DOHH2 (cell line): Measurements from ENCODE around the gene CA14.

Source experiments
- H3F3A ChIP-seq: fragments of 200-600 bp; sonication (generic), shearing (Covaris generic); 2 replicates; pipeline ENCODE4 v1.6.0; 2016; ENCODE audit warnings: antibody characterized with exemption, mild to moderate bottlenecking; ENCODE audit not compliant: control insufficient read depth, insufficient read depth
- H3K27ac ChIP-seq: fragments of 200-600 bp; sonication (generic); 2 replicates; pipeline ENCODE4 v1.5.1; 2014; ENCODE audit warnings: low read depth, mild to moderate bottlenecking, low read length, moderate library complexity
- H3K27me3 ChIP-seq: fragments of 200-600 bp; sonication (generic); 2 replicates; pipeline ENCODE4 v1.6.1; 2014; ENCODE audit warnings: mild to moderate bottlenecking, low read length, mixed read lengths; ENCODE audit not compliant: control insufficient read depth
- H3K36me3 ChIP-seq: fragments of 200-600 bp; sonication (generic); 2 replicates; pipeline ENCODE4 v1.6.1; 2014; ENCODE audit warnings: mild to moderate bottlenecking, low read length, moderate library complexity, mixed read lengths; ENCODE audit not compliant: control insufficient read depth
- H3K4me1 ChIP-seq: fragments of 200-600 bp; sonication (generic); 2 replicates; pipeline ENCODE4 v1.6.1; 2014; ENCODE audit warnings: mild to moderate bottlenecking, low read length, mixed read lengths; ENCODE audit not compliant: control insufficient read depth
- H3K4me2 ChIP-seq: fragments of 200-600 bp; sonication (generic); 2 replicates; pipeline ENCODE4 v1.6.0; 2014; ENCODE audit warnings: mild to moderate bottlenecking, low read length, moderate library complexity
- H3K4me3 ChIP-seq: fragments of 200-600 bp; sonication (generic); 2 replicates; pipeline ENCODE4 v1.5.1; 2014; ENCODE audit warnings: mild to moderate bottlenecking, low read length, mixed read lengths
- H3K79me2 ChIP-seq: fragments of 200-600 bp; sonication (generic); 2 replicates; pipeline ENCODE4 v1.6.1; 2014; ENCODE audit warnings: mild to moderate bottlenecking, low read length, mixed read lengths; ENCODE audit not compliant: control insufficient read depth
- H3K9me2 ChIP-seq: fragments of 200-600 bp; sonication (generic); replicated peaks from 2 replicates; pipeline ENCODE4 v1.6.1; 2014; ENCODE audit warnings: mild to moderate bottlenecking, low read length, mixed read lengths; ENCODE audit not compliant: control insufficient read depth
- H3K9me3 ChIP-seq: fragments of 200-600 bp; sonication (generic); 2 replicates; pipeline ENCODE4 v1.6.1; 2014; ENCODE audit warnings: antibody characterized with exemption, low read length, mixed read lengths; ENCODE audit not compliant: control insufficient read depth, insufficient read depth
- H4K20me1 ChIP-seq: fragments of 200-600 bp; sonication (generic); 2 replicates; pipeline ENCODE4 v1.6.0; 2014; ENCODE audit warnings: low read depth, mild to moderate bottlenecking, antibody characterized with exemption, low read length, moderate library complexity; ENCODE audit not compliant: control insufficient read depth, insufficient read depth
- CTCF ChIP-seq: fragments of 200-600 bp; sonication (generic); IDR thresholded peaks from one replicate; pipeline ENCODE4 v1.5.1; 2014; ENCODE audit warnings: antibody characterized with exemption, mild to moderate bottlenecking, low read depth, low read length; ENCODE audit not compliant: poor library complexity, severe bottlenecking
- EZH2phosphoT487 ChIP-seq: fragments of 200-600 bp; sonication (generic); IDR thresholded peaks from 2 replicates; pipeline ENCODE4 v1.6.1; 2017; ENCODE audit warnings: borderline replicate concordance, mild to moderate bottlenecking, antibody characterized with exemption, low read length, moderate library complexity, mixed read lengths

CA14 gene

GRCh38 chr1:150243003-150243402 is 14.6 kb upstream of the CA14 start:
- no peaks in the 10 kb centered on the region for H3K9me2 ChIP-seq
- no peak overlapping the region for H3K4me2 ChIP-seq
- H3K27me3 ChIP-seq: no peaks in the 10 kb centered on the region
- no peaks in the 10 kb centered on the region for H3K36me3 ChIP-seq
- no peaks in the 10 kb centered on the region for H3K4me1 ChIP-seq
- H3K4me3 ChIP-seq: no peak overlapping the region
- H3K9me3 ChIP-seq: no peaks in the 10 kb centered on the region
- no peaks in the 10 kb centered on the region for H3F3A ChIP-seq
- TF ChIP-seq EZH2phosphoT487: no peak
- no peak for TF ChIP-seq CTCF
- no peaks in the 10 kb centered on the region for H3K79me2 ChIP-seq
- no peak overlapping the region for H3K27ac ChIP-seq
- no peaks in the 10 kb centered on the region for H4K20me1 ChIP-seq

- Histone ChIP-seq H3K9me3 (no peaks in the 10 kb centered on the region), H3K4me2 (no peak overlapping the region), H4K20me1 (no peaks in the 10 kb centered on the region), H3K27ac (no peak overlapping the region), H3K79me2 (no peaks in the 10 kb centered on the region), H3K4me1 (peaks cover 5% of the 10 kb centered on the region), H3F3A (no peaks in the 10 kb centered on the region), H3K36me3 (no peaks in the 10 kb centered on the region), H3K27me3 (0 out of 2 replicates have a peak, but pooled peaks cover 3% of the 10 kb centered on the region), H3K4me3 (no peak overlapping the region), H3K9me2 (no peaks in the 10 kb centered on the region)
- TF ChIP-seq EZH2phosphoT487 (no peak), CTCF (no peak)
Measured at GRCh38 chr1:150249936-150250335, 7.6 kb upstream of the CA14 start.

GRCh38 chr1:150256198-150256553 is 1.4 kb upstream of the CA14 start:
- peak overlapping the region; percentile 55; the same call in 1 of the 2 replicates for H3K4me3 ChIP-seq
- H3F3A ChIP-seq: no peaks in the 10 kb centered on the region
- no peaks in the 10 kb centered on the region for H4K20me1 ChIP-seq
- no peaks in the 10 kb centered on the region for H3K79me2 ChIP-seq
- no peak for TF ChIP-seq EZH2phosphoT487
- TF ChIP-seq CTCF: no peak
- H3K27me3 ChIP-seq: peaks cover 42% of the 10 kb centered on the region
- H3K9me2 ChIP-seq: no peaks in the 10 kb centered on the region
- H3K4me1 ChIP-seq: peaks cover 25% of the 10 kb centered on the region
- no peaks in the 10 kb centered on the region for H3K9me3 ChIP-seq
- no peaks in the 10 kb centered on the region for H3K36me3 ChIP-seq
- H3K27ac ChIP-seq: no peak overlapping the region
- peak overlapping the region; percentile 70 for H3K4me2 ChIP-seq
